Body of pancreas (tissue), 4 donors: Measurements from ENCODE around the gene LPAR6.

ENCODE experiments used
- CTCF ChIP-seq, 7 experiments: fragments of 450-650 bp in 4 of 7; fragments of 200-600 bp in 3 of 7; sonication (generic) in 3 of 7; IDR thresholded peaks; one replicate each; pipeline ENCODE4 v1.5.1; 2016 to 2019; ENCODE audit warnings: antibody characterized with exemption in 7 of 7
- POLR2A ChIP-seq, 3 donors: fragments of 450-650 bp; IDR thresholded peaks; one replicate each; pipeline ENCODE4 v1.6.1; 2016; ENCODE audit warnings: antibody characterized with exemption in 3 of 3, mild to moderate bottlenecking in 2 of 3

- no peak for TF ChIP-seq CTCF (IDR thresholded peaks at IDR 0.05)
- no peak for TF ChIP-seq POLR2A (IDR thresholded peaks at IDR 0.05)
These were observed 36.2 kb upstream of the LPAR6 start for GRCh38 chr13:48448959-48449614.
